ENCODE measurements around the gene TMED7. TPM values are rescaled to one million over a fixed set of nuclear protein-coding genes. Genes with fewer than 3 reads are reported as not detected.

TMED7 gene
- total RNA-seq, 1 donor from 2014 or later = 69.6 TPM

- no peak overlapping the region for H3K4me3 Mint-ChIP-seq (ENCODE audit: low read depth)
Measured at GRCh38 chr5:115661563-115661962, 35.7 kb upstream of the TMED7 start.

GRCh38 chr5:115661101-115661500 lies 35.3 kb upstream of the TMED7 start:
- H3K36me3 Mint-ChIP-seq (ENCODE audit: insufficient read depth) = no peaks in the 10 kb centered on the region
- no peak overlapping the region for H3K4me3 Mint-ChIP-seq (ENCODE audit: low read depth)
- no peaks in the 10 kb centered on the region for H3K27me3 Mint-ChIP-seq
- peaks cover 4% of the 10 kb centered on the region for H3K9me3 Mint-ChIP-seq (ENCODE audit: low read depth)
- no peak for DNase-seq (ENCODE audit: low spot score, unreplicated experiment)
- H3K27ac Mint-ChIP-seq = peak overlapping the region; percentile 90
- TF ChIP-seq, protein P1, sequence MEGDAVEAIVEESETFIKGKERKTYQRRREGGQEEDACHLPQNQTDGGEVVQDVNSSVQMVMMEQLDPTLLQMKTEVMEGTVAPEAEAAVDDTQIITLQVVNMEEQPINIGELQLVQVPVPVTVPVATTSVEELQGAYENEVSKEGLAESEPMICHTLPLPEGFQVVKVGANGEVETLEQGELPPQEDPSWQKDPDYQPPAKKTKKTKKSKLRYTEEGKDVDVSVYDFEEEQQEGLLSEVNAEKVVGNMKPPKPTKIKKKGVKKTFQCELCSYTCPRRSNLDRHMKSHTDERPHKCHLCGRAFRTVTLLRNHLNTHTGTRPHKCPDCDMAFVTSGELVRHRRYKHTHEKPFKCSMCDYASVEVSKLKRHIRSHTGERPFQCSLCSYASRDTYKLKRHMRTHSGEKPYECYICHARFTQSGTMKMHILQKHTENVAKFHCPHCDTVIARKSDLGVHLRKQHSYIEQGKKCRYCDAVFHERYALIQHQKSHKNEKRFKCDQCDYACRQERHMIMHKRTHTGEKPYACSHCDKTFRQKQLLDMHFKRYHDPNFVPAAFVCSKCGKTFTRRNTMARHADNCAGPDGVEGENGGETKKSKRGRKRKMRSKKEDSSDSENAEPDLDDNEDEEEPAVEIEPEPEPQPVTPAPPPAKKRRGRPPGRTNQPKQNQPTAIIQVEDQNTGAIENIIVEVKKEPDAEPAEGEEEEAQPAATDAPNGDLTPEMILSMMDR (IDR thresholded peaks at IDR 0.05; ENCODE audit: unreplicated experiment) = no peak
- peaks cover 7% of the 10 kb centered on the region for H3K4me1 Mint-ChIP-seq (ENCODE audit: low read depth)

More at GRCh38 chr5:115661563-115661962, 35.7 kb upstream of the TMED7 start:
- Mint-ChIP-seq H3K27me3 (no peaks in the 10 kb centered on the region), H3K4me1 (ENCODE audit: low read depth) (peaks cover 7% of the 10 kb centered on the region), H3K9me3 (ENCODE audit: low read depth) (peaks cover 4% of the 10 kb centered on the region), H3K27ac (no peak overlapping the region), H3K36me3 (ENCODE audit: insufficient read depth) (no peaks in the 10 kb centered on the region)
- DNase-seq (ENCODE audit: low spot score, unreplicated experiment) = no peak
- TF ChIP-seq, protein P1 (IDR thresholded peaks at IDR 0.05; ENCODE audit: unreplicated experiment) = no peak

- TF ChIP-seq, protein P1 (IDR thresholded peaks at IDR 0.05; ENCODE audit: unreplicated experiment) = no peak
- Mint-ChIP-seq H3K36me3 (ENCODE audit: insufficient read depth) (no peaks in the 10 kb centered on the region), H3K4me3 (ENCODE audit: low read depth) (no peak overlapping the region), H3K27me3 (no peaks in the 10 kb centered on the region), H3K4me1 (ENCODE audit: low read depth) (peaks cover 7% of the 10 kb centered on the region), H3K27ac (no peak overlapping the region), H3K9me3 (ENCODE audit: low read depth) (peaks cover 4% of the 10 kb centered on the region)
- no peak for DNase-seq (ENCODE audit: low spot score, unreplicated experiment)
Measured at GRCh38 chr5:115657881-115658233, 32.0 kb upstream of the TMED7 start.

- TF ChIP-seq, protein P1 (IDR thresholded peaks at IDR 0.05; ENCODE audit: unreplicated experiment) = no peak
- Mint-ChIP-seq H3K4me1 (ENCODE audit: low read depth) (peaks cover 7% of the 10 kb centered on the region), H3K36me3 (ENCODE audit: insufficient read depth) (no peaks in the 10 kb centered on the region), H3K27ac (no peak overlapping the region), H3K4me3 (ENCODE audit: low read depth) (no peak overlapping the region), H3K9me3 (ENCODE audit: low read depth) (peaks cover 4% of the 10 kb centered on the region), H3K27me3 (no peaks in the 10 kb centered on the region)
- no peak for DNase-seq (ENCODE audit: low spot score, unreplicated experiment)
Measured at GRCh38 chr5:115657125-115657880, 31.5 kb upstream of the TMED7 start.

DNA sequence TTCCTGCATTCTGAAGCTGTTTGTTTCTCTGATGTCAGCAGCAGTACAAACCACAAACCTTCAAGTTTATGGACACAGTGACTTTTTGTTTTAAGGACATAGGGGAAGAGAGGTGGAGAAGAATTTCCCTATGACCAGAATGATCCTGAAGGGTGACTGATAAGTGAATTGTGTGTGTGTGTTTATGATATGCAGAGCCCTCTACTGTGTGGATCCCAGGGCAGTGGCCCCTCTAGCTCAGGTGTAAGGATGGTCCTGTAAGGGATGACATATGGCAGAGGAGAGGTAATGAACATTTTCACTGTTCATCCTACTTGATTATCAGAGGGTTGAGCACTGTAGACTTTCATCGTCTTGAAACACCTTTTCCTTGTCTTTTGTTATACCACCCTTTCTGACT lies 30.6 kb upstream of the TMED7 start:
- peaks cover 4% of the 10 kb centered on the region for H3K4me1 Mint-ChIP-seq (ENCODE audit: low read depth)
- DNase-seq (ENCODE audit: low spot score, unreplicated experiment) = no peak
- H3K27me3 Mint-ChIP-seq = no peaks in the 10 kb centered on the region
- TF ChIP-seq, protein P1 (IDR thresholded peaks at IDR 0.05; ENCODE audit: unreplicated experiment) = no peak
- no peaks in the 10 kb centered on the region for H3K36me3 Mint-ChIP-seq (ENCODE audit: insufficient read depth)
- no peak overlapping the region for H3K27ac Mint-ChIP-seq
- H3K9me3 Mint-ChIP-seq (ENCODE audit: low read depth) = peaks cover 4% of the 10 kb centered on the region
- no peak overlapping the region for H3K4me3 Mint-ChIP-seq (ENCODE audit: low read depth)

Data from progenitor cell of endocrine pancreas (in vitro differentiated cells).